Astrocyte of the cerebellum (primary cell): Measurements from ENCODE around the gene SEMA3B.
A peak's percentile ranks its signal among the peaks of the same experiment; 100 is the strongest.
"Not testable (repeated sequence)": the region's sequence is repeated elsewhere in the genome, so short reads cannot be mapped to it uniquely, and the experiment has no call there.

ENCODE experiments used
- DNase-seq: peaks from one replicate; pipeline ENCODE4 v3.0.0-alpha.2; 2011; ENCODE audit warnings: low read depth
- H3K4me3 ChIP-seq: 2 replicates; pipeline ENCODE4 v1.5.1; 2011; ENCODE audit warnings: mild to moderate bottlenecking, low read depth, low read length, moderate library complexity
- in situ Hi-C: cut with HindIII; loops from 2 replicates; pipeline ENCODE4 v1.10.0; 2017; ENCODE audit warnings: low sequenced_read_pairs
- TF ChIP-seq, protein P1 (sequence below): IDR thresholded peaks from 2 replicates; pipeline ENCODE4 v1.5.1; 2012; ENCODE audit warnings: low read length, low read depth, moderate library complexity, mild to moderate bottlenecking; ENCODE audit errors: missing control alignments

The SEMA3B gene

GRCh38 chr3:50258029-50258680 lies 10.8 kb upstream of the SEMA3B start:
- DNase-seq, result no peak
- in situ Hi-C loops, result no loop called here
- TF ChIP-seq, protein P1, sequence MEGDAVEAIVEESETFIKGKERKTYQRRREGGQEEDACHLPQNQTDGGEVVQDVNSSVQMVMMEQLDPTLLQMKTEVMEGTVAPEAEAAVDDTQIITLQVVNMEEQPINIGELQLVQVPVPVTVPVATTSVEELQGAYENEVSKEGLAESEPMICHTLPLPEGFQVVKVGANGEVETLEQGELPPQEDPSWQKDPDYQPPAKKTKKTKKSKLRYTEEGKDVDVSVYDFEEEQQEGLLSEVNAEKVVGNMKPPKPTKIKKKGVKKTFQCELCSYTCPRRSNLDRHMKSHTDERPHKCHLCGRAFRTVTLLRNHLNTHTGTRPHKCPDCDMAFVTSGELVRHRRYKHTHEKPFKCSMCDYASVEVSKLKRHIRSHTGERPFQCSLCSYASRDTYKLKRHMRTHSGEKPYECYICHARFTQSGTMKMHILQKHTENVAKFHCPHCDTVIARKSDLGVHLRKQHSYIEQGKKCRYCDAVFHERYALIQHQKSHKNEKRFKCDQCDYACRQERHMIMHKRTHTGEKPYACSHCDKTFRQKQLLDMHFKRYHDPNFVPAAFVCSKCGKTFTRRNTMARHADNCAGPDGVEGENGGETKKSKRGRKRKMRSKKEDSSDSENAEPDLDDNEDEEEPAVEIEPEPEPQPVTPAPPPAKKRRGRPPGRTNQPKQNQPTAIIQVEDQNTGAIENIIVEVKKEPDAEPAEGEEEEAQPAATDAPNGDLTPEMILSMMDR, result no peak
- H3K4me3 ChIP-seq, result no peak overlapping the region

- in situ Hi-C loops, result no loop called here
- no peak for DNase-seq
- TF ChIP-seq, protein P1, result peak; percentile 3
- H3K4me3 ChIP-seq, result no peak overlapping the region
Measured at GRCh38 chr3:50258979-50259378, 10.0 kb upstream of the SEMA3B start.

GRCh38 chr3:50259432-50260026 lies 9.4 kb upstream of the SEMA3B start:
- no peak overlapping the region for H3K4me3 ChIP-seq
- no peak for DNase-seq
- in situ Hi-C loops, result no loop called here
- TF ChIP-seq, protein P1, result no peak

DNA sequence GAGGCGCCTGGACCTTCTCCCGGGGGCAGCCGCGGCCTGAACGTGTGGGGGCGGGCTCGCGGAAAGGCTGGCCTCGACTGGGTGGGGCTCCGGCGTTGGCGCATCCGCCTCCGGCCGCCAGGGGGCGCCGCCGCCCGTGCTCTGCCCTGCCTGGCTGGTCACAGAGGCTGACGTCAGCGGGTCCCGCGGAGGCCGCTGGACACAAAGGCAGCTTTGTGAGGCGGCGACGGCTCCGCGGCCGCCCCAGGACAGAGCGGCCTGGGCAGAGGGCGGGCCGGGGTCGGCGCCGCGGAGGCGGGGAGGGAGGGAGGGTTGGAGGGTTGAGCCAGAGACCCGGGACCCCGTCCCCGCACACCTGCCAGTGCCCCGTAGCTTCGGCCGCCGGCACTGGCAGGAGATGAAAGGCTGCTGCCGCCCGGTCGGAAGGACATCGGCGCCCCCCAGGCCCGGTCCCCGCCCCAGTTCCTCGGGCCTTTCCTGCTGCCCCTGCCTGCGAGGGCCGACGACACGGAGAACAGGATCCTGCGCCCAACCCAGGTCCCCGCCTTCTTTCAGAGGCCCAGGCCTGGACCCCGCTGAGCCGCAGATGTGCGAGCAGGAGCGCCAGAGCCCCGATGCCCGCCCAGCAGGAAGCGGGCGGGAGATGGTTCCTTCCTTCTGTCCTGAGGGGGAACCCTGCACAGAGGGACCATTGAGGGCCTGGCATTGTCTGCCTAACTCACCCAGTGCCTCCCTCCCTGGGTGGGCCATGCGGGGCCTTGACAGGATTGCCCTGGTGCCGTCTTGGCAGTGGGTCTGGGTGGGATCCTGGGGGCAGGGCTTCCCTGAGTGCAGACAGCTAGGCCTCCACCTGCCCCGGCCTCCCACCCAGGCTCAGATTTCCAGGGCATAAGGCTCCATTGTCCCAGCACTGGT lies 8.7 kb upstream of the SEMA3B start:
- peak; percentile 68 for DNase-seq
- in situ Hi-C loops, result no loop called here
- TF ChIP-seq, protein P1, result peak; percentile 89
- H3K4me3 ChIP-seq, result peak overlapping the region; percentile 33

- no peak for DNase-seq
- in situ Hi-C loops, result no loop called here
- TF ChIP-seq, protein P1, result no peak
- peak overlapping the region; percentile 33 for H3K4me3 ChIP-seq
Measured at GRCh38 chr3:50260942-50261441, 8.0 kb upstream of the SEMA3B start.

DNA sequence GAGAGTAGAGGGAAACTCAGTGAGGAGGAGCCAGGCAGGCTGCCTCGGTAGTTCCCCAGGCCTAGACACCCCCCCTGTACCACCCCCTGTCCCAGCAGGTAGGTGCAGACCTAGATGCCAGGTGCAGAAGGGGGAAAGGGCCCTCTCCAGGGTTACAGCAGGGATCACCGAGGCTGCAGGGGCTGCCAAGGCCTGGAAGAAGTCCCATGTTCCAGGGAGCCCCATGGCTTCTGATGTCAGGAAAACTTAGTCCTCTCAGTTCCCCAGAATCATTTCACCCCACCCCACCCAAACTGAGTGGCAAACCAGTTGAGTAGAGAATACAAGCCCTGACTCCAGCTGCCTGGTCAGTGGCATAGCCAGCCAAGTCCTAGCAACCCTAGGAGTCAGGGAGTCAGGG lies 7.4 kb upstream of the SEMA3B start:
- in situ Hi-C loops, result no loop called here
- H3K4me3 ChIP-seq, result no peak overlapping the region
- TF ChIP-seq, protein P1, result no peak
- no peak for DNase-seq

DNA sequence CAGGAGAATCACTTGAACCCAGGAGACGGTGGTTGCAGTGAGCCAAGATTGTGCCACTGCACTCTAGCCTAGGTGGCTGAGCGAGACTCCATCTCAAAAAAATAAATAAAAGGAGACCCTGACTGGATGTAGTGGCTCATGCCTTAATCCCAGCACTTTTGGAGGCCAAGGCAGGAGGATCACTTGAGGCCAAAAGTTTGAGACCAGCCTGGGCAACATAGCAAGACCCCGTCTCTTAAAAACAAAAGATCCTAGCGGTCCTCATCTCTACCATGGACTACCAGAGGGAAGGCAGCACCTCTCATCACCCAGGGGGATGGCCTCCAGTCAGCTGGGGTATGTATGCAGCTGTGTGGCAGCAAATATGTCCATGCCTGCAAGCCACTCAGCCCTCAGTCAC lies 6.7 kb upstream of the SEMA3B start:
- in situ Hi-C loops, H3K4me3 ChIP-seq, DNase-seq: not testable (repeated sequence)
